Uterus (tissue), 4 donors: ENCODE data around the gene DGKG. TPM values are rescaled to one million over a fixed set of nuclear protein-coding genes. Genes with fewer than 3 reads are reported as not detected.

Source experiments
- DNase-seq, 2 donors: peaks; one replicate each; pipeline ENCODE4 v3.0.0-alpha.2; 2019 to 2020
- H3K27ac ChIP-seq, 2 donors: fragments of 200-600 bp; sonication (generic); 1 replicate in 1 of 2; 2 replicates in 1 of 2; pipeline ENCODE4 v1.5.1; 2016 to 2018
- H3K27me3 ChIP-seq, 2 donors: fragments of 200-600 bp; sonication (generic); one replicate each; pipeline ENCODE4 v1.5.1; 2018 to 2019; ENCODE audit warnings: control low read depth in 1 of 2
- H3K36me3 ChIP-seq, 2 donors: fragments of 200-600 bp; sonication (generic); one replicate each; pipeline ENCODE4 v1.5.1; 2019; ENCODE audit warnings: control low read depth in 1 of 2
- H3K4me1 ChIP-seq, 2 donors: fragments of 200-600 bp; sonication (generic); one replicate each; pipeline ENCODE4 v1.5.1; 2018 to 2019; ENCODE audit warnings: control low read depth in 1 of 2
- H3K4me3 ChIP-seq, 2 donors: fragments of 200-600 bp; sonication (generic); 1 replicate in 1 of 2; 2 replicates in 1 of 2; pipeline ENCODE4 v1.5.1; 2018 to 2019; ENCODE audit warnings: mild to moderate bottlenecking in 1 of 2
- H3K9me3 ChIP-seq, 2 donors: fragments of 200-600 bp; sonication (generic); one replicate each; pipeline ENCODE4 v1.5.1; 2019; ENCODE audit warnings: control low read depth in 1 of 2
- CTCF ChIP-seq, 4 experiments: fragments of 200-600 bp in 2 of 4; fragments of 450-650 bp in 2 of 4; sonication (generic) in 2 of 4; IDR thresholded peaks; one replicate each; pipeline ENCODE4 v1.5.1; 2016 to 2019; ENCODE audit warnings: antibody characterized with exemption in 4 of 4, mild to moderate bottlenecking in 2 of 4, moderate library complexity in 1 of 4
- POLR2A ChIP-seq, 2 donors: fragments of 450-650 bp; IDR thresholded peaks; one replicate each; pipeline ENCODE4 v1.6.1; 2016; ENCODE audit warnings: antibody characterized with exemption in 2 of 2, mild to moderate bottlenecking in 1 of 2, moderate library complexity in 1 of 2
- intact Hi-C: fragments of 100-400 bp; cut with DNase I; formaldehyde crosslinking; loops from one replicate; pipeline ENCODE4 v1.15.1; 2023; ENCODE audit warnings: low total_unique reads
- total RNA-seq, 4 donors: library from RNA; depleted of rRNA in 3 of 4; stranded (reverse); fragments of >200 nt in 3 of 4; gene quantifications; one replicate each; pipeline versions ENCODE4 v1.1.0 to v1.2.4, GENCODE V29; 2014 to 2023
- donor health status: DM: yes; HTN: yes; CAD: no.

DGKG gene
- total RNA-seq, 4 donors from 2014 or later = 1.9 to 10.8 (median 6.7) TPM

GRCh38 chr3:186149319-186149960 lies 212.6 kb downstream of the DGKG start:
- Histone ChIP-seq H3K4me3 (no peak overlapping the region), H3K27me3 (no peaks in the 10 kb centered on the region), H3K27ac (no peak overlapping the region), H3K9me3 (no peaks in the 10 kb centered on the region), H3K4me1 (no peaks in the 10 kb centered on the region), H3K36me3 (no peaks in the 10 kb centered on the region)
- intact Hi-C loops = no loop called here
- DNase-seq = no peak
- TF ChIP-seq CTCF (IDR thresholded peaks at IDR 0.05) (no peak), POLR2A (IDR thresholded peaks at IDR 0.05) (no peak)

- Histone ChIP-seq H3K9me3 (no peaks in the 10 kb centered on the region), H3K27me3 (no peaks in the 10 kb centered on the region), H3K27ac (no peak overlapping the region), H3K4me3 (no peak overlapping the region), H3K4me1 (no peaks in the 10 kb centered on the region), H3K36me3 (no peaks in the 10 kb centered on the region)
- TF ChIP-seq POLR2A (IDR thresholded peaks at IDR 0.05) (no peak), CTCF (IDR thresholded peaks at IDR 0.05) (no peak)
- intact Hi-C loops = no loop called here
- no peak for DNase-seq
Observed at GRCh38 chr3:186144257-186144656, 217.8 kb downstream of the DGKG start.

- H3K27me3 ChIP-seq = no peaks in the 10 kb centered on the region
- no peaks in the 10 kb centered on the region for H3K4me1 ChIP-seq
- no peak overlapping the region for H3K4me3 ChIP-seq
- H3K27ac ChIP-seq = no peak overlapping the region
- TF ChIP-seq POLR2A (IDR thresholded peaks at IDR 0.05) (no peak), CTCF (IDR thresholded peaks at IDR 0.05) (no peak)
- DNase-seq = no peak
- intact Hi-C loops = no loop called here
- no peaks in the 10 kb centered on the region for H3K9me3 ChIP-seq
- no peaks in the 10 kb centered on the region for H3K36me3 ChIP-seq
Observed at GRCh38 chr3:186143250-186143649, 218.8 kb downstream of the DGKG start.

GRCh38 chr3:186142393-186142932 lies 219.6 kb downstream of the DGKG start:
- no peaks in the 10 kb centered on the region for H3K4me1 ChIP-seq
- no peak for DNase-seq
- H3K27me3 ChIP-seq = no peaks in the 10 kb centered on the region
- H3K4me3 ChIP-seq = no peak overlapping the region
- intact Hi-C loops = no loop called here
- no peak overlapping the region for H3K27ac ChIP-seq
- no peaks in the 10 kb centered on the region for H3K9me3 ChIP-seq
- TF ChIP-seq CTCF (IDR thresholded peaks at IDR 0.05) (no peak), POLR2A (IDR thresholded peaks at IDR 0.05) (no peak)
- H3K36me3 ChIP-seq = no peaks in the 10 kb centered on the region

GRCh38 chr3:186141790-186142189 lies 220.2 kb downstream of the DGKG start:
- no peaks in the 10 kb centered on the region for H3K27me3 ChIP-seq

More at GRCh38 chr3:186141790-186142189, 220.2 kb downstream of the DGKG start:
- H3K4me3 ChIP-seq = no peak overlapping the region
- no peaks in the 10 kb centered on the region for H3K36me3 ChIP-seq
- intact Hi-C loops = no loop called here
- H3K4me1 ChIP-seq = no peaks in the 10 kb centered on the region
- no peak for TF ChIP-seq CTCF (IDR thresholded peaks at IDR 0.05)
- no peak for TF ChIP-seq POLR2A (IDR thresholded peaks at IDR 0.05)
- no peak overlapping the region for H3K27ac ChIP-seq
- DNase-seq = no peak
- H3K9me3 ChIP-seq = no peaks in the 10 kb centered on the region
